Endothelial cell of umbilical vein (primary cell): Measurements from ENCODE around the gene KLHL13.

ENCODE experiments used
- JUN ChIP-seq: IDR thresholded peaks from 2 replicates; pipeline ENCODE4 v1.6.1; 2011; ENCODE audit warnings: borderline replicate concordance, low read depth; ENCODE audit not compliant: insufficient read length, insufficient read depth
- MYC ChIP-seq: IDR thresholded peaks from one replicate; pipeline ENCODE4 v1.6.1; 2011; ENCODE audit warnings: mild to moderate bottlenecking, low read depth, low read length
- POLR2A ChIP-seq: IDR thresholded peaks from 2 replicates; pipeline ENCODE4 v1.6.1; 2012; ENCODE audit warnings: low read depth, mild to moderate bottlenecking, control low read depth, low read length
- TF ChIP-seq, protein P1 (sequence below), 2 donors: IDR thresholded peaks; 1 replicate in 1 of 2; 2 replicates in 1 of 2; pipeline ENCODE4 v1.5.1; 2011; ENCODE audit warnings: low read length in 2 of 2, mild to moderate bottlenecking in 2 of 2, moderate library complexity in 2 of 2, control low read depth in 1 of 2, inconsistent platforms in 1 of 2, low read depth in 1 of 2; ENCODE audit not compliant: insufficient read depth in 1 of 2; ENCODE audit errors: extremely low read depth in 1 of 2

DNA sequence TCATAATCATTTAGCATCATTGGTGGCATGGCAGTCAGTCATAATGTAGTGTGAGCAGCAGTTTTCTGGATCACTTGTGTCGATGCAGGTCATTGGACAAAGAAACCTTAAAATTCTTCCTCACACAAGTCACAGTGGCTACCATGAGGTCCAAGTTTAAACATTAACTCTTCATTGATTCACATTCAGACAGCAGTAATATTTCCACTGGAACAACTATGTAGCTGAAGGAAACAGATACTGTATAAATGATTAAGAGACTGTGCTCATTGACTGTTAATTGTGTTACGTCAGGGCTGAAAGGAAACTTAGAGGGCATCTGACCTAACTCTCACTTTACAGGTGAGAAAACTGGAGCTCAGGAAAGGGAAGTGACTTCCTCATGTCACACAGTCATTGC is 261.8 kb downstream of the KLHL13 start:
- TF ChIP-seq, protein P1, sequence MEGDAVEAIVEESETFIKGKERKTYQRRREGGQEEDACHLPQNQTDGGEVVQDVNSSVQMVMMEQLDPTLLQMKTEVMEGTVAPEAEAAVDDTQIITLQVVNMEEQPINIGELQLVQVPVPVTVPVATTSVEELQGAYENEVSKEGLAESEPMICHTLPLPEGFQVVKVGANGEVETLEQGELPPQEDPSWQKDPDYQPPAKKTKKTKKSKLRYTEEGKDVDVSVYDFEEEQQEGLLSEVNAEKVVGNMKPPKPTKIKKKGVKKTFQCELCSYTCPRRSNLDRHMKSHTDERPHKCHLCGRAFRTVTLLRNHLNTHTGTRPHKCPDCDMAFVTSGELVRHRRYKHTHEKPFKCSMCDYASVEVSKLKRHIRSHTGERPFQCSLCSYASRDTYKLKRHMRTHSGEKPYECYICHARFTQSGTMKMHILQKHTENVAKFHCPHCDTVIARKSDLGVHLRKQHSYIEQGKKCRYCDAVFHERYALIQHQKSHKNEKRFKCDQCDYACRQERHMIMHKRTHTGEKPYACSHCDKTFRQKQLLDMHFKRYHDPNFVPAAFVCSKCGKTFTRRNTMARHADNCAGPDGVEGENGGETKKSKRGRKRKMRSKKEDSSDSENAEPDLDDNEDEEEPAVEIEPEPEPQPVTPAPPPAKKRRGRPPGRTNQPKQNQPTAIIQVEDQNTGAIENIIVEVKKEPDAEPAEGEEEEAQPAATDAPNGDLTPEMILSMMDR (IDR thresholded peaks at IDR 0.05; ENCODE audit: extremely low read depth in 1 of 2, insufficient read depth in 1 of 2, low read depth in 1 of 2, low read length in 2 of 2), result no peak
- TF ChIP-seq POLR2A (no peak), JUN (no peak), MYC (no peak)
